Endothelial cell of umbilical vein (primary cell): Measurements from ENCODE around the gene ZIC1. TPM values are rescaled to one million over a fixed set of nuclear protein-coding genes. Genes with fewer than 3 reads are reported as not detected.

Experiments
- BruUV-seq: library from RNA; stranded (reverse); fragments of 400-500 nt; replicated peaks from 2 replicates; lab custom pipeline; 2021; lab: Mats Ljungman, UMichigan
- CTCF ChIA-PET: fragments of 300-600, 350-600 bp; sonication (Branson Sonifier 250); formaldehyde crosslinking; loops from one replicate; lab custom pipeline; 2021; ENCODE audit warnings: antibody characterized with exemption, inconsistent platforms; lab: Charles Lee
- POLR2A ChIA-PET: fragments of 300-600, 350-600 bp; sonication (Branson Sonifier 250); formaldehyde crosslinking; loops from one replicate; lab custom pipeline; 2021; ENCODE audit warnings: antibody characterized with exemption, inconsistent platforms; lab: Charles Lee
- DNase-seq: peaks from one replicate; pipeline ENCODE4 v3.0.0-alpha.2; 2011; ENCODE audit warnings: low read depth, low spot score
- FAIRE-seq: peaks from 2 replicates; lab custom pipeline; 2011; peaks lifted over from hg19 to GRCh38; lab: Jason Lieb, UNC
- H2AFZ ChIP-seq: 2 replicates; pipeline ENCODE4 v1.6.0; 2012; ENCODE audit warnings: low read depth, low read length, control low read depth, inconsistent platforms
- H3K27ac ChIP-seq: 2 replicates; pipeline ENCODE4 v1.5.1; 2011; ENCODE audit warnings: low read depth, mild to moderate bottlenecking, control low read depth, low read length, moderate library complexity; ENCODE audit not compliant: insufficient read depth
- H3K27me3 ChIP-seq, 2 experiments: 2 replicates each; pipeline versions ENCODE4 v1.6.0 to v1.6.1; 2011; ENCODE audit warnings: low read length in 2 of 2, mixed read lengths in 1 of 2; ENCODE audit not compliant: control insufficient read depth in 2 of 2, insufficient read depth in 2 of 2
- H3K36me3 ChIP-seq, 2 experiments: 2 replicates in 1 of 2; 3 replicates in 1 of 2; pipeline ENCODE4 v1.5.1; 2011; ENCODE audit warnings: low read length in 2 of 2, mild to moderate bottlenecking in 1 of 2, moderate library complexity in 1 of 2; ENCODE audit not compliant: control insufficient read depth in 2 of 2, insufficient read depth in 2 of 2; ENCODE audit errors: extremely low read depth in 1 of 2
- H3K4me1 ChIP-seq: 3 replicates; pipeline ENCODE4 v1.5.1; 2011; ENCODE audit warnings: mild to moderate bottlenecking, low read length; ENCODE audit not compliant: control insufficient read depth, insufficient read depth; ENCODE audit errors: extremely low read depth
- H3K4me2 ChIP-seq: 2 replicates; pipeline ENCODE4 v1.6.1; 2011; ENCODE audit warnings: low read length, control low read depth, mixed read lengths; ENCODE audit not compliant: insufficient read depth
- H3K4me3 ChIP-seq, 3 experiments: fragments of 200-600 bp in 1 of 3; sonication (generic), shearing (Covaris generic) in 1 of 3; replicated peaks in 1 of 3; 2 replicates each; pipeline ENCODE4 v1.5.1; 2011 to 2016; ENCODE audit warnings: control low read depth in 3 of 3, low read length in 3 of 3, mild to moderate bottlenecking in 2 of 3, inconsistent platforms in 1 of 3, low read depth in 1 of 3, moderate library complexity in 1 of 3; ENCODE audit not compliant: insufficient read depth in 1 of 3
- H3K79me2 ChIP-seq: 2 replicates; pipeline ENCODE4 v1.6.0; 2012; ENCODE audit warnings: low read length, inconsistent platforms; ENCODE audit not compliant: control insufficient read depth, insufficient read depth
- H3K9ac ChIP-seq: replicated peaks from 2 replicates; pipeline ENCODE3; 2011; ENCODE audit warnings: low read length, control low read depth; ENCODE audit not compliant: insufficient read depth; ENCODE audit errors: extremely low read depth
- H3K9me1 ChIP-seq: replicated peaks from 3 replicates; pipeline ENCODE4 v1.6.0; 2011; ENCODE audit warnings: mild to moderate bottlenecking, low read length; ENCODE audit not compliant: control insufficient read depth, insufficient read depth; ENCODE audit errors: extremely low read depth
- H3K9me3 ChIP-seq: replicated peaks from 2 replicates; pipeline ENCODE4 v1.5.1; 2012; ENCODE audit warnings: low read length, inconsistent platforms; ENCODE audit not compliant: control insufficient read depth, insufficient read depth
- H4K20me1 ChIP-seq: replicated peaks from 2 replicates; pipeline ENCODE3; 2011; ENCODE audit warnings: mild to moderate bottlenecking, low read length; ENCODE audit not compliant: control insufficient read depth, insufficient read depth; ENCODE audit errors: extremely low read depth
- CTCF ChIP-seq, 2 donors: IDR thresholded peaks; 1 replicate in 1 of 2; 2 replicates in 1 of 2; pipeline ENCODE4 v1.5.1; 2011; ENCODE audit warnings: low read length in 2 of 2, mild to moderate bottlenecking in 2 of 2, moderate library complexity in 2 of 2, control low read depth in 1 of 2, inconsistent platforms in 1 of 2, low read depth in 1 of 2; ENCODE audit not compliant: insufficient read depth in 1 of 2; ENCODE audit errors: extremely low read depth in 1 of 2
- EZH2 ChIP-seq: IDR thresholded peaks from 2 replicates; pipeline ENCODE4 v1.6.1; 2012; ENCODE audit warnings: borderline replicate concordance, low read depth, mild to moderate bottlenecking, moderate library complexity, low read length, inconsistent platforms; ENCODE audit not compliant: severe bottlenecking
- FOS ChIP-seq: IDR thresholded peaks from 2 replicates; pipeline ENCODE4 v1.6.1; 2011; ENCODE audit warnings: mild to moderate bottlenecking, low read length, moderate library complexity, borderline replicate concordance; ENCODE audit not compliant: insufficient read depth
- GATA2 ChIP-seq: IDR thresholded peaks from 2 replicates; pipeline ENCODE4 v1.7.0; 2011; ENCODE audit warnings: low read depth, mild to moderate bottlenecking, moderate library complexity, mixed read lengths, low read length; ENCODE audit not compliant: insufficient read length, insufficient read depth
- JUN ChIP-seq: IDR thresholded peaks from 2 replicates; pipeline ENCODE4 v1.6.1; 2011; ENCODE audit warnings: borderline replicate concordance, low read depth; ENCODE audit not compliant: insufficient read length, insufficient read depth
- MAX ChIP-seq: IDR thresholded peaks from 2 replicates; pipeline ENCODE4 v1.6.1; 2011; ENCODE audit not compliant: insufficient read depth, insufficient read length
- MYC ChIP-seq: IDR thresholded peaks from one replicate; pipeline ENCODE4 v1.6.1; 2011; ENCODE audit warnings: mild to moderate bottlenecking, low read depth, low read length
- POLR2A ChIP-seq: IDR thresholded peaks from 2 replicates; pipeline ENCODE4 v1.6.1; 2012; ENCODE audit warnings: low read depth, mild to moderate bottlenecking, control low read depth, low read length
- POLR2AphosphoS5 ChIP-seq: IDR thresholded peaks from 2 replicates; pipeline ENCODE4 v1.6.1; 2012; ENCODE audit warnings: low read depth, mild to moderate bottlenecking, control low read depth, low read length, moderate library complexity; ENCODE audit not compliant: insufficient read depth
- dilution Hi-C: fragments of 300-500 bp; cut with MboI; formaldehyde crosslinking; loops from one replicate; pipeline ENCODE4 v1.15.0; 2019; ENCODE audit warnings: low sequenced_read_pairs; ENCODE audit not compliant: extremely low pct_ligation_motif_present
- intact Hi-C: fragments of 100-400 bp; cut with micrococcal nuclease; formaldehyde crosslinking; loops from one replicate; pipeline ENCODE4 v1.10.0; 2022
- polyA plus RNA-seq, 4 experiments: library from polyadenylated mRNA; depleted of rRNA in 3 of 4; stranded (reverse) in 3 of 4; unstranded in 1 of 4; fragments of >200 nt; gene quantifications; 2 replicates each; pipeline versions ENCODE4 v1.2.1 to v1.2.3, GENCODE V29; 2011 to 2012; ENCODE audit warnings: missing spikeins in 1 of 4
- total RNA-seq: library from RNA; stranded (reverse); gene quantifications from 2 replicates; pipeline ENCODE4 v1.2.3, GENCODE V29; 2021

ZIC1 gene
- total and polyA plus RNA-seq, 2 donors (not counting 3 experiments of a cell fraction or from before 2014, with no cell fraction given): not detected

- CTCF ChIA-PET: interaction anchor here (0.8 kb wide), 1 partner anchor 215 kb away, joined by 3 read pairs; no protein-coding TSS in a partner anchor
- no peak for TF ChIP-seq GATA2
- no peak for TF ChIP-seq CTCF (IDR thresholded peaks at IDR 0.05; ENCODE audit: extremely low read depth in 1 of 2, insufficient read depth in 1 of 2, low read depth in 1 of 2, low read length in 2 of 2)
- no peak for TF ChIP-seq JUN
- no peak for TF ChIP-seq EZH2
- TF ChIP-seq MYC: no peak
- no peak for TF ChIP-seq FOS
- no peak for TF ChIP-seq POLR2A
- no peak for TF ChIP-seq POLR2AphosphoS5
- TF ChIP-seq MAX: no peak
- H3K4me2 ChIP-seq: no peak overlapping the region
- BruUV-seq: no TSS peak
- H3K9me3 ChIP-seq: no peaks in the 10 kb centered on the region
- no peaks in the 10 kb centered on the region for H3K4me1 ChIP-seq
- H3K79me2 ChIP-seq: no peaks in the 10 kb centered on the region
- no peaks in the 10 kb centered on the region for H4K20me1 ChIP-seq
- DNase-seq (no peak), FAIRE-seq (no peak)
- dilution Hi-C loops: no loop called here
- POLR2A ChIA-PET: no interaction called here
- intact Hi-C loops: no loop called here
- H2AFZ ChIP-seq: no peak overlapping the region
- H3K27me3 ChIP-seq: peaks cover 83 to 96% of the 10 kb centered on the region in 2 experiments
- no peaks in the 10 kb centered on the region for H3K9me1 ChIP-seq
- H3K36me3 ChIP-seq: no peaks in the 10 kb centered on the region
- H3K9ac ChIP-seq: no peak overlapping the region
- no peak overlapping the region for H3K4me3 ChIP-seq
- no peak overlapping the region for H3K27ac ChIP-seq
These were observed 7.0 kb upstream of the ZIC1 start for GRCh38 chr3:147402159-147402558.
